Measurements from ENCODE around the gene EPHA10.

EPHA10 gene

GRCh38 chr1:37682334-37682987 lies 82.5 kb downstream of the EPHA10 start:
- peak; percentile 11 to 43 for DNase-seq (ENCODE audit: extremely low read depth in 1 of 2, low read depth in 1 of 2)

- DNase-seq (ENCODE audit: extremely low read depth in 1 of 2, low read depth in 1 of 2): no peak
Observed at GRCh38 chr1:37680933-37681332, 84.0 kb downstream of the EPHA10 start.

GRCh38 chr1:37677808-37678207 lies 87.1 kb downstream of the EPHA10 start:
- DNase-seq (ENCODE audit: extremely low read depth in 1 of 2, low read depth in 1 of 2): no peak

- no peak for DNase-seq (ENCODE audit: extremely low read depth in 1 of 2, low read depth in 1 of 2)
Observed at GRCh38 chr1:37677143-37677439, 87.8 kb downstream of the EPHA10 start.

GRCh38 chr1:37676281-37677142 lies 88.4 kb downstream of the EPHA10 start:
- no peak for DNase-seq (ENCODE audit: extremely low read depth in 1 of 2, low read depth in 1 of 2)

GRCh38 chr1:37673920-37674319 lies 91.0 kb downstream of the EPHA10 start:
- peak in 1 of 2 donors; percentile 57 for DNase-seq (ENCODE audit: extremely low read depth in 1 of 2, low read depth in 1 of 2)

- no peak for DNase-seq (ENCODE audit: extremely low read depth in 1 of 2, low read depth in 1 of 2)
Observed at GRCh38 chr1:37672136-37672870, 92.6 kb downstream of the EPHA10 start.

GRCh38 chr1:37671261-37671660 lies 93.7 kb downstream of the EPHA10 start:
- DNase-seq (ENCODE audit: extremely low read depth in 1 of 2, low read depth in 1 of 2): no peak

GRCh38 chr1:37670133-37670532 lies 94.8 kb downstream of the EPHA10 start:
- DNase-seq (ENCODE audit: extremely low read depth in 1 of 2, low read depth in 1 of 2): no peak

GRCh38 chr1:37667023-37667671 lies 97.8 kb downstream of the EPHA10 start:
- no peak for DNase-seq (ENCODE audit: extremely low read depth in 1 of 2, low read depth in 1 of 2)

GRCh38 chr1:37666241-37666867 lies 98.6 kb downstream of the EPHA10 start:
- no peak for DNase-seq (ENCODE audit: extremely low read depth in 1 of 2, low read depth in 1 of 2)
